ENCODE data around the gene RTP1.

Gene RTP1

DNA sequence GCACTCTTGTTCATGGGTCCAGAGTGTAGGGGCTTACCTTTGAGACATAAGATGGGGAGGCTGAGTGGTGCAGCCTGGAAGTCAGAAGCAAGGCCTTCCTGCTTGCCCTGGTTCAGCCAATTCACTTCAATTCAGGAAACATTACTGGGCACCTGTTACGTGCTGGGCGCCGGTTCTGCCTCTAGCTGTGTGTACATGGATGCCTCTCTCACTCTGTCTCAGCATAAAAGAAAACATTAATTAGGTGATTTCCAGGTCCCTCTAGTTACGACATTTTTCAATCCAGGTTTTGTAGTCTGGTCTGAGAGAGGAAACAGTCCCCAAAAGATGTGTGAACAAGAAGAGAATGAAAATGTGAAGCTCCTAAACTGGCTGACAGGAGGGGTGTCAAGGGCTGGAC, 1.2 kb downstream of the RTP1 start:
- TF ChIP-seq POLR2AphosphoS5 (IDR thresholded peaks at IDR 0.05; ENCODE audit: low read depth, low read length) (no peak), FOXP2 (optimal IDR thresholded peaks at IDR 0.05; ENCODE audit: borderline replicate concordance, extremely low read depth, extremely low read length, insufficient read depth) (no peak), SIN3A (IDR thresholded peaks at IDR 0.05; ENCODE audit: borderline replicate concordance, insufficient read depth, low read length) (no peak), TAF1 (IDR thresholded peaks at IDR 0.05; ENCODE audit: borderline replicate concordance, insufficient read depth, low read length) (no peak)
- TF ChIP-seq, protein P1, sequence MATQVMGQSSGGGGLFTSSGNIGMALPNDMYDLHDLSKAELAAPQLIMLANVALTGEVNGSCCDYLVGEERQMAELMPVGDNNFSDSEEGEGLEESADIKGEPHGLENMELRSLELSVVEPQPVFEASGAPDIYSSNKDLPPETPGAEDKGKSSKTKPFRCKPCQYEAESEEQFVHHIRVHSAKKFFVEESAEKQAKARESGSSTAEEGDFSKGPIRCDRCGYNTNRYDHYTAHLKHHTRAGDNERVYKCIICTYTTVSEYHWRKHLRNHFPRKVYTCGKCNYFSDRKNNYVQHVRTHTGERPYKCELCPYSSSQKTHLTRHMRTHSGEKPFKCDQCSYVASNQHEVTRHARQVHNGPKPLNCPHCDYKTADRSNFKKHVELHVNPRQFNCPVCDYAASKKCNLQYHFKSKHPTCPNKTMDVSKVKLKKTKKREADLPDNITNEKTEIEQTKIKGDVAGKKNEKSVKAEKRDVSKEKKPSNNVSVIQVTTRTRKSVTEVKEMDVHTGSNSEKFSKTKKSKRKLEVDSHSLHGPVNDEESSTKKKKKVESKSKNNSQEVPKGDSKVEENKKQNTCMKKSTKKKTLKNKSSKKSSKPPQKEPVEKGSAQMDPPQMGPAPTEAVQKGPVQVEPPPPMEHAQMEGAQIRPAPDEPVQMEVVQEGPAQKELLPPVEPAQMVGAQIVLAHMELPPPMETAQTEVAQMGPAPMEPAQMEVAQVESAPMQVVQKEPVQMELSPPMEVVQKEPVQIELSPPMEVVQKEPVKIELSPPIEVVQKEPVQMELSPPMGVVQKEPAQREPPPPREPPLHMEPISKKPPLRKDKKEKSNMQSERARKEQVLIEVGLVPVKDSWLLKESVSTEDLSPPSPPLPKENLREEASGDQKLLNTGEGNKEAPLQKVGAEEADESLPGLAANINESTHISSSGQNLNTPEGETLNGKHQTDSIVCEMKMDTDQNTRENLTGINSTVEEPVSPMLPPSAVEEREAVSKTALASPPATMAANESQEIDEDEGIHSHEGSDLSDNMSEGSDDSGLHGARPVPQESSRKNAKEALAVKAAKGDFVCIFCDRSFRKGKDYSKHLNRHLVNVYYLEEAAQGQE (IDR thresholded peaks at IDR 0.05; ENCODE audit: insufficient read depth in 1 of 2, low read depth in 2 of 2, low read length in 2 of 2) = no peak

DNA sequence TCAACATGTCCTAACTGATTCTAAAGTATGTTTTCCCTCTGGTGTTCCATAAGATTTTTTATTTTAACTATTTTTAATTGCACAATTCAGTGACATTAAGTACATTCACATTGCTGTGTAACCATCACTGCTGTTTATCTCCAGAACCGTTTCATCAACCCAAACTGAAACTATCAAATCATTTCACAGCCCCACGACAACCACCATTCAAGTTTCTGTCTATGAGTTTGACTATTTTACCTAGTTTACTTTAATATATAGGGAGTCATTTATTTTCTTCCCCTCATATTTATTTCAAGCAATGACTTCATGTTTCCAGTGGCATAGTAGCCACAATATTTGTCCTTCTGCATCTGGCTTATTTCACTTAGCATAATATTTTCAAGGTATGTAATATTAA, 8.4 kb downstream of the RTP1 start:
- TF ChIP-seq FOXP2 (optimal IDR thresholded peaks at IDR 0.05; ENCODE audit: borderline replicate concordance, extremely low read depth, extremely low read length, insufficient read depth) (no peak), TAF1 (IDR thresholded peaks at IDR 0.05; ENCODE audit: borderline replicate concordance, insufficient read depth, low read length) (no peak)

DNA sequence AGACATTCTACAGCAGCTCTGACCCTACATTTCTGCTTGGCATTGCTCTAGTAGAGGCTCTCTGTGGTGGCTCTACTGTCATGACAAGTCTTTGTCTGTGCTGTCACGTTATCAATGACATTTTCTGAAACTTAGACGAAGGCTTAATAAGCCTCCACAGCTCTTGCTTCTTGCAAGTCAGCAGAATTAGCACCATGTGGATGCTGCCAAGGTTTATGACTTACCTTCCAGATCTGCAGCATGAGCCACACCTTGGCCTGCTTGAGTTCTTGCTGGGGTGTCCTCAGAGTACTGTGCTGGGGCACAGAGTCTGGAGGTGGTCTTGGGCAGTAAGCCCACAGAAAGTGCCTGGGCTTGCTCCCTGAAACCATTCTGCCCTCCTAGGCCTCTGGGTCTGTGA, 9.8 kb downstream of the RTP1 start:
- TF ChIP-seq POLR2AphosphoS5 (IDR thresholded peaks at IDR 0.05; ENCODE audit: low read depth, low read length) = no peak
- no peak for TF ChIP-seq TAF1 (IDR thresholded peaks at IDR 0.05; ENCODE audit: borderline replicate concordance, insufficient read depth, low read length)
- no peak for TF ChIP-seq FOXP2 (optimal IDR thresholded peaks at IDR 0.05; ENCODE audit: borderline replicate concordance, extremely low read depth, extremely low read length, insufficient read depth)
- TF ChIP-seq SIN3A (IDR thresholded peaks at IDR 0.05; ENCODE audit: borderline replicate concordance, insufficient read depth, low read length) = no peak
- TF ChIP-seq, protein P1 (IDR thresholded peaks at IDR 0.05; ENCODE audit: insufficient read depth in 1 of 2, low read depth in 2 of 2, low read length in 2 of 2) = no peak

DNA sequence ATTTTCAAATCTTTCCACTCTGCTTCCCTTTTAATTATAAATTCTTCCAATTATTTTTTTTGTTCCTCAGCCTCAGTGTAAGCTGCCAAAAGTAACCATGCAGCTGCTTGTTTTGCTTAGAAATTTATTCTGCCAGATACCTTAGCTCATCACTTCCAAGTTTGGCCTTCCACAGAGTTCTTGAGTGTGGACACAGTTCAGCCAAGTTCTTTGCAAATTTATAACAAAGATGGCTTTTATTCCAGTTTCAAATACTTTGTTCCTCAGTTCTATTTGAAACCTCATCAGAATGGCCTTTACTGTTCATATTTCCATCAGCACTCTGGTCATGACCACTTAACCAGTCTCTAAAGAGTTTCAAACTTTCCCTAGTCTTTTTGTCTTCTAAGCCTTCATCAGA, 10.3 kb downstream of the RTP1 start:
- no peak for TF ChIP-seq TAF1 (IDR thresholded peaks at IDR 0.05; ENCODE audit: borderline replicate concordance, insufficient read depth, low read length)
- no peak for TF ChIP-seq POLR2AphosphoS5 (IDR thresholded peaks at IDR 0.05; ENCODE audit: low read depth, low read length)
- TF ChIP-seq, protein P1 (IDR thresholded peaks at IDR 0.05; ENCODE audit: insufficient read depth in 1 of 2, low read depth in 2 of 2, low read length in 2 of 2) = no peak
- no peak for TF ChIP-seq FOXP2 (optimal IDR thresholded peaks at IDR 0.05; ENCODE audit: borderline replicate concordance, extremely low read depth, extremely low read length, insufficient read depth)
- TF ChIP-seq SIN3A (IDR thresholded peaks at IDR 0.05; ENCODE audit: borderline replicate concordance, insufficient read depth, low read length) = no peak

DNA sequence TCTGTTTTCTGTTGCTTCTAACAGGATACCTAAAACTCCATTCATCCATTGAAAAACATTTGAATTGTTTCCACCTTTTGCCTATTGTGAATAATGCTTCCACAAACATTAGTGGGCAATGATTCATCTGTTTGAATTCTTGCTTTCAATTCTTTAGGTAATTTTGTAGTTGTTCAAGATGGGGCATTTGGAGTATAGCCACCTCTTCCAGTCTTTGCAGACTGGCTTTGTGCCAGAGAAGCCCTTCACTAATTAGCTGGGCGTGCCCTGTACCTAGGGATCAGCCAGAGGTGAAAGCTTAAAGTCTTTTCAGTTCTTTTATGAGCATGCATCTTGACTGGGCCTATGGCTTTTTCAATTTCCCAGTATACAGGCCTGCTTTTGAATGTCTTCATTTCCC, 10.9 kb downstream of the RTP1 start:
- TF ChIP-seq TAF1 (IDR thresholded peaks at IDR 0.05; ENCODE audit: borderline replicate concordance, insufficient read depth, low read length) (no peak), FOXP2 (optimal IDR thresholded peaks at IDR 0.05; ENCODE audit: borderline replicate concordance, extremely low read depth, extremely low read length, insufficient read depth) (no peak), SIN3A (IDR thresholded peaks at IDR 0.05; ENCODE audit: borderline replicate concordance, insufficient read depth, low read length) (no peak), POLR2AphosphoS5 (IDR thresholded peaks at IDR 0.05; ENCODE audit: low read depth, low read length) (no peak)
- TF ChIP-seq, protein P1 (IDR thresholded peaks at IDR 0.05; ENCODE audit: insufficient read depth in 1 of 2, low read depth in 2 of 2, low read length in 2 of 2) = no peak

Measured in PFSK-1 (cell line).